Smooth muscle cell (in vitro differentiated cells): ENCODE measurements around the gene PAIP2. TPM values are rescaled to one million over a fixed set of nuclear protein-coding genes. Genes with fewer than 3 reads are reported as not detected.

ENCODE experiments used
- polyA plus RNA-seq: library from polyadenylated mRNA; unstranded; fragments of >200 nt; fragmentation: Nextera tagmentation; extraction: Ambion mirVana; gene quantifications from 2 replicates; pipeline ENCODE4 v1.2.1, GENCODE V29; 2016
- small RNA-seq: library from RNA; depleted of rRNA; stranded (forward); fragments of <200 nt; gene quantifications from one replicate; pipeline ENCODE3, GENCODE V24; 2014
- total RNA-seq: library from RNA; depleted of rRNA; stranded (reverse); fragments of >200 nt; gene quantifications from 2 replicates; pipeline ENCODE4 v1.2.3, GENCODE V29; 2014

PAIP2 gene
- total and polyA plus RNA-seq, 2 experiments from 2014 or later, result 98.1 to 123 TPM

Small RNA genes within 50 kb of the gene (small RNA-seq; reads per million reads assigned to genes)
- 0.08 reads per million for gene RNA5SP195

Other genes starting within 250 kb of the PAIP2 start
- 45.5 and 52.6 TPM in 2 replicates for gene SIL1, start 143.5 kb upstream of the PAIP2 start, total RNA-seq
- gene SIL1, start 143.5 kb upstream of the PAIP2 start, polyA plus RNA-seq, result 119 and 126 TPM in 2 replicates
- 267 and 353 TPM in 2 replicates for gene MATR3, start 48.1 kb upstream of the PAIP2 start, total RNA-seq
- gene MATR3, start 48.1 kb upstream of the PAIP2 start, polyA plus RNA-seq, result 151 and 169 TPM in 2 replicates
- not detected in 2 replicates for gene SLC23A1, start 41.4 kb downstream of the PAIP2 start, total RNA-seq
- 0.22 and 0.35 TPM in 2 replicates for gene SLC23A1, start 41.4 kb downstream of the PAIP2 start, polyA plus RNA-seq
- not detected in 2 replicates for gene MZB1, start 48.1 kb downstream of the PAIP2 start, total RNA-seq
- gene MZB1, start 48.1 kb downstream of the PAIP2 start, polyA plus RNA-seq, result 0.19 TPM in 1 of 2 replicates, not detected in the other
- gene PROB1, start 53.2 kb downstream of the PAIP2 start, total RNA-seq, result 0.90 and 1.2 TPM in 2 replicates
- gene PROB1, start 53.2 kb downstream of the PAIP2 start, polyA plus RNA-seq, result 3.8 and 5.7 TPM in 2 replicates
- gene SPATA24, start 62.2 kb downstream of the PAIP2 start, total RNA-seq, result 2.0 and 4.0 TPM in 2 replicates
- gene SPATA24, start 62.2 kb downstream of the PAIP2 start, polyA plus RNA-seq, result 2.2 and 2.6 TPM in 2 replicates
- 6.3 and 16.9 TPM in 2 replicates for gene DNAJC18, start 97.7 kb downstream of the PAIP2 start, total RNA-seq
- gene DNAJC18, start 97.7 kb downstream of the PAIP2 start, polyA plus RNA-seq, result 9.6 and 15.4 TPM in 2 replicates
- 1.7 TPM in 1 of 2 replicates, not detected in the other for gene ECSCR, start 120.9 kb downstream of the PAIP2 start, total RNA-seq
- 0.41 and 0.52 TPM in 2 replicates for gene ECSCR, start 120.9 kb downstream of the PAIP2 start, polyA plus RNA-seq
- not detected in 2 replicates for gene SMIM33, start 129.2 kb downstream of the PAIP2 start, total RNA-seq
- gene SMIM33, start 129.2 kb downstream of the PAIP2 start, polyA plus RNA-seq, result not detected in 2 replicates
- gene STING1, start 140.9 kb downstream of the PAIP2 start, total RNA-seq, result 5.8 and 7.5 TPM in 2 replicates
- gene STING1, start 140.9 kb downstream of the PAIP2 start, polyA plus RNA-seq, result 7.8 and 9.6 TPM in 2 replicates
- gene UBE2D2, start 219.5 kb downstream of the PAIP2 start, total RNA-seq, result 69.3 and 76.5 TPM in 2 replicates
- gene UBE2D2, start 219.5 kb downstream of the PAIP2 start, polyA plus RNA-seq, result 174 and 200 TPM in 2 replicates